Mammary epithelial cell (primary cell): Measurements from ENCODE around the gene FAM53A.

Experiments used
- CTCF ChIP-seq, 2 donors: IDR thresholded peaks in 1 of 2; conservative IDR thresholded peaks in 1 of 2; 2 replicates each; pipeline ENCODE4 v1.5.1; 2011 to 2012; ENCODE audit warnings: inconsistent platforms in 2 of 2, low read length in 2 of 2, mild to moderate bottlenecking in 2 of 2, control low read depth in 1 of 2, low read depth in 1 of 2; ENCODE audit not compliant: insufficient read depth in 1 of 2; ENCODE audit errors: extremely low read depth in 1 of 2
- EZH2 ChIP-seq: IDR thresholded peaks from 2 replicates; pipeline ENCODE4 v1.6.1; 2012; ENCODE audit warnings: low read length, inconsistent platforms, borderline replicate concordance

DNA sequence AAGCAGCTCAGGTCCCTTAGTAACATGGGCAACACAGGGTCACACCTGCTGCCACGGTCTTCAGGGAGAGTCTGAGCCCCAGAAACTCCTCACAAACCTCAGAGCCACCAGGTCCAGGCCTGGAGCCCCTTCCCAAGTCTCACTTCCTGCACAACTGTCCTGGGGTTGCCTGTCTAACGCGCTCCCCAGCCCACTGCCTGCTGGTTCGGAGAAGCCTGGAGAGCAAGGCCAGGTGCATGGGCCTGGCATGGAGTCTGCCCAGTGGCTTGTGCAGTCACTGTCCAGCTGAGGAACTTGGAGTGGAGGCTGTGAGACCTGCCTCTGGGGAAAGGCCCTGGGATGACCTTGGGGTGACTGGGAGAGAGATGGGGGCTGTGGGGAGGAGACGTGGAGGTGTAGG is 28.0 kb downstream of the FAM53A start:
- TF ChIP-seq EZH2 (no peak), CTCF (conservative IDR thresholded peaks at IDR 0.05 in 1 of 2, IDR thresholded peaks at IDR 0.05 in 1 of 2; ENCODE audit: extremely low read depth in 1 of 2, insufficient read depth in 1 of 2, low read depth in 1 of 2, low read length in 2 of 2) (no peak)
